ENCODE measurements around the gene SLC30A1.

SLC30A1 gene

GRCh38 chr1:211524521-211524920 lies 54.4 kb downstream of the SLC30A1 start:
- DNase-seq (ENCODE audit: low read depth) = no peak

- no peak for DNase-seq (ENCODE audit: low read depth)
These were observed 56.2 kb downstream of the SLC30A1 start for GRCh38 chr1:211522804-211523203.

All from non-pigmented ciliary epithelial cell (primary cell).